ENCODE results near the gene EIF5.
"Not testable (repeated sequence)": the region's sequence is repeated elsewhere in the genome, so short reads cannot be mapped to it uniquely, and the experiment has no call there.

Gene EIF5

DNA sequence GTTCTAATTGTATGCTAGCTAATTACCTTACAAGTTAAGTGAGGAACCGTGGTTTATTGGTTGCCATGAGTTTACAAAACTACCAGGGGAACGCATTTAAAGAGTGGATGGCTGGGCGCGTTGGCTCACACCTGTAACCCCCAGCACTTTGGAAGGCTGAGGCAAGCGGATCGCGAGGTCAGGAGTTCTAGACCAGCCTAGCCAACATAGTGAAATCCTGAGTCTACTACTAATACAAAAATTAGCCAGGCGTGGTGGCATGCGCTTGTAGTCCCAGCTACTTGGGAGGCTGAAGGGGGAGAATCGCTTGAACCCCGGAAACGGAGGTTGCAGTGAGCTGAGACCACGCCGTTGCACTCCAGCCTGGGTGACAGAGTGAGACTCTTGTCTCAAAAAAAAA is 2.2 kb downstream of the EIF5 start:
- DNase-seq (ENCODE audit: low read depth in 2 of 2): no peak

DNA sequence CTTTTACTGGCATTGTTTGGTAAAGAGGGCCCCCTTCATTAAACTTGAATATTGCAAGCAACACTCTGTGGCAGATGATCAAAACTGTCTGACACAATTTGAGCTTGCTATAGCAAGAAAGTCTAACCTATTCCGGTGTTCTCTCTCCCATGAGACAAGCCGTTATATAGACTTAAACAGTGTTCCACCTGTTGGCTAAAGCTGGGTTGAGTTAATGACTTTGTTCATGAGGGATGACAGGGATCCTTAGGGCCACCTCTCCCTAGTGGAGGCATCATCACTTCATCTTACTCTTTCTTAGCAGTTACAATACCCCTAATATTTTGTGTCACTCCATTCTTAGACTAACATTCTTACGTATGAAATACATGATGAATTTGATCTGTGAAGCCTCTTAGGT is 3.8 kb downstream of the EIF5 start:
- DNase-seq (ENCODE audit: low read depth in 2 of 2): no peak

DNA sequence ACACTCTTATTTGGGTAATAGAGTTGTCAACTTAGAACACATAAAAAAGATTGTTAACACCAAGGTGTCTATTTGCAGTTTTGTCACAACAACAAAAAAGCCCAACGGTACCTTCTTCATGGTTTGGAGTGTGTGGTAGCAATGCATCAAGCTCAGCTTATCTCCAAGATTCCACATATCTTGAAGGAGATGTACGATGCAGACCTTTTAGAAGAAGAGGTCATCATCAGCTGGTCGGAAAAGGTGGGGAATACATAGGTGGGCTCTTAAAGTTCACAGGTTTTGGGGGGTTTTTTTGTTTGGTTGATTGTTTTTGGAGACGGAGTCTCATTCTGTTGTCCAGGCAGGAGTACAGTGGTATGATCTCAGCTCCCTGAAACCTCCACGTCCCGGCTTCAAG is 5.5 kb downstream of the EIF5 start:
- DNase-seq (ENCODE audit: low read depth in 2 of 2): no peak

DNA sequence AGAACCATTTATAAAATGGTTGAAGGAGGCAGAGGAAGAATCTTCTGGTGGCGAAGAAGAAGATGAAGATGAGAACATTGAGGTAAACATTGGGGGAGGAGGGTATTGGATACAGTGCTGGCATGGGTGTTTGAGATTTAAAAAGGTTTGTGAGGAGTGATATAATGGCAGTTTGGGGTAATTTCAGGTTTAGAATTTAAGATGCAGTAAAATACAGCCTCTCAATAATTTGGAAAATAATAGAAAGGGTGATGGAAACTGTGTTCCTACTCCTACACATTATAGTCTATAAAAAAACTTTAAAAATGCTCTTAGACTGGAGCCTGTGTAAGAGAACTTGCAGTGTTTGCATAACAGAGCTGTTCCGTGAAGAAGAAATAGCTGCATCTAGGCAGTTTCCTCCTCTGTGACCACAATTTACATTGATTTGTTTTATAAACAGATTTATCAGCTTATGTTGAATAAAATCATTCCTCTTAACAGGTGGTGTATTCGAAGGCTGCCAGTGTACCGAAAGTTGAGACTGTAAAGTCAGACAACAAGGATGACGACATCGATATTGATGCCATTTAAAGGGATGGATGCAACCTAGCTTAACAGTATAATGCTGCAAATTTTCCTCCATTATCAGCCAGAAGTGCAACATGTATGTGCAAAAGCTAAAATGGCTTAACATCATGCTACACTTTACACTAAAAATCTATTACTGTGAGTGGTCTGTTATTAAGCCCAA is 6.6 kb downstream of the EIF5 start:
- DNase-seq (ENCODE audit: low read depth in 2 of 2): no peak

DNA sequence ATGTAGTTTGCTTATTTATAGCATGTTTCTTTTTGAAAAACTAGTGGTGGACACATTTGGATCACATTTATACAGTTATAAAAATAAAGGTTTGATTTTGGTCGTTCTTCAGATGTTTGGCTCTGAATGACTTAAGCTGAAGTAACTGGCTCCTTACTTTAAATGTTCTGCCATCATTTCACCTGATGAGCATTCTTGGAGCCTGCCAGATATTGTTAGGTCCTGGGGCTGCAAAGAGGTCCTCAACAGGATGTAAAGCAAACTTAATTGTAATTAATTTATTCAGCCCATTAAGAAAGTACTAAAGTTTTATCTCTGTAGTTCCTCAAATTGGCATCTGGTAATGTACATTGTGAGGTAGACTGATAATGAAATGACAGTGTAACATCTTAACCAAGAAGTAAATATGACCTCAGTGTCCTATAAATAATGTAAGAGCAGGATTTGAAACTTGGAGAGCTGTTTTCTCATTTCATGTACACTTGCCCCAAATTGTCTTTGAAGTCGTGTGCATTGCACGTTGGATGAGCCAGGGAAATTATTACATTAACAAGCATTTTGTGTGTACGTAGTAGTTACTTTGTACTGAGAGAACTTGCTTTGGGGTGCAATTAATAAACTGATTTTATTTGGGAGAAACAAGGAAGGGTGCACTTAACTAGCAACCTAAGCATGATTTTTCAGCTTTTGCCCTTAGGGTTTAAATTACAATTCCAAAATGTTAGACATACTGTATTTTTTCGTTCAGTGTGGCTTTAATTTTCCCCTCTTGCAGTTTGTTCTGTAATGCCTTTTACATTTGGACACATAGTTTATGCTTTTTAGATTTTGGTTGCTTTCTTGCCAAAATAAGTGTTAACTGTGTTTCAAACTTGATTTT is 7.5 kb downstream of the EIF5 start:
- DNase-seq (ENCODE audit: low read depth in 2 of 2): no peak

DNA sequence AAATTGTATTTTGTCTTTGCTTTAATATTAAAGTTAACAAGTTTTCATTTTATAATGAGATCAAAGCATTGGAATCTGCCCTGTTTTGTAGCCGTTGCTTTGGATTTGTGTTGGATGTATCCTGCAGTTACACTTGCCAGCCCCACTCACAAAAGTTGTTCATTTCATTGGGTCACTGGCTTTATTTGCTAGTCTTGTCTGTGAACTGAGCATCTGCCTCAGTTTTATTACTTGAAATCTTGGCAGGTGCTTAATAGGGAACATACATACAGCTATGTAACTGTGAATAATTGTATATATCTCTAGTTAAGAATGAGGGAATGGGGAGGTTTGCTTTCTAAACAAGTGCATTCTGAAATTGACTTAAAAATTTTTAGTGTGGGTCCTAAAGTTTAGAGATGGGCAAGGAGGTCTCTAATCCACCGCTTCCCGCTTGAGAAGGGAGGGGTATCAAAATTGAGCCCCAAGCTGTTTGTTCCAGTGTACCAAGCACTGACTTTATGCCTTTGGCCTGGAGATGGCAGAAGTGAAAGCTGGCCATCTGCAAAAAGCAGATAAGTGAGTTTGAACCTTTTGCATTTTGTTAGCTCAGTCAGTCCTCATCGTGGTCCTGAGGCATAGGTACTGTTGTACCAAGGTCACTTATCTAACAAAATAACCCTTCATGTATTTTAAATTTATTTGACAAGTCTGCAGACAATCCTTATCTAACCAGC is 9.3 kb downstream of the EIF5 start:
- no peak for DNase-seq (ENCODE audit: low read depth in 2 of 2)

DNA sequence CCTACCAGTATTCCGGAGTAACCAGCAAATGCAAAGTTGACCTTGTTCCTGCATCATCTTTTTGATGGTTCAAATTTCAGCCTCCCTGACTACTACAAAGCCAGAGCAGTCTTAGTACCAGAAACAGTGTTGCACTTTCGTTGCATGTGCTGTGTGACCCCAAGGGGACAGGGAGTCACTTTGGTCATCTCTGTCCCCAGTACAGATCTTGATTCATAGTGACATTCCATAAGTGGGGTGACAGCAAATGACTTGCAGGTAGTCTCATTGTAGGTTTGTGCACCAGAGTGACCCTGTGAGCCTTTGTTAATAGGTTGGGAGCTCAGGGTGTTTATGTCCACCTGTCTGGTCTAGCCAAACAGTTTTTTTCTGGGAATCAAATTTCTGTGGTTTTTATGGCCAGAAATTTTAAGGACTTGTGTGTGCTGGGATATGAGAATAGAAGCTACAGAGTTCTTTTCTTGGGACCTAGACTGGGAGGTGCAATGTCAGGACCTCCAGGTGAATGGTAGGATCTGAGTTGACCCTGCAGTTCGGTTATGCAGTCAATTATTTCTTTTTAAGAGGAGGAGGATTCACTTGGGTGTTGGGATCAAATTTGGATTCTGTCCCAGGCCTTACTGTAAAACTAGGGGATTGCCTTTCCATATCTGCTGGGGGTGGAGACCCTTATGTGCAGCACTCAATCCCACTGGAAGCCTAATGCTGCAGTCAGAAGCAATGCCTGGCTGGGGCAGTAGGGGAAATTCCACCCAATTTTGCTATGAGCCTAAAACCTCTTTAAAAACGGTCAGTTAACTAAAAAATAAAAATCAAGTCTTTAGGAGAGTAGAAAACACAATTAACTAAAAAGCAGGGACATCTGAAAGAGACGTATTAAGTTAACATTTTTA is 10.1 kb downstream of the EIF5 start:
- DNase-seq (ENCODE audit: low read depth in 2 of 2): no peak

DNA sequence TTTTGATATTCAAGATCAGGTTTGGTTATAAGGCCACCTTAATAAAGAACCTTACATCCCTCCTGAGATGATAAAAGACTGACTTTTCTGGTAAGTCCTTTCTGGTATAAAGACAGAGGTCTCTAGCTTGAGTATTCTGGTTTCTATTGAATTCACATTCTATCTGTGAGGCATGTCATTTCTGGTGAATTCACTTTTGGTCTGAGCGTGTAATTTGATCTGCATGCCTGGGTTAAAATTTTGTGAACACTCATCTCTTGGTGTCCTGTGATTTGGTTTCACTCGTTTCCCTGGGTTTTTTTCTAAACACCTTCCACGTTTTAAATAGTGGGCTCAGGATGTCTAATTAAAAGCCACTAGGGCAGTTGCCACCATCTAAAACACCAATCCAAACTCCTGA is 12.2 kb downstream of the EIF5 start:
- DNase-seq (ENCODE audit: low read depth in 2 of 2): no peak

DNA sequence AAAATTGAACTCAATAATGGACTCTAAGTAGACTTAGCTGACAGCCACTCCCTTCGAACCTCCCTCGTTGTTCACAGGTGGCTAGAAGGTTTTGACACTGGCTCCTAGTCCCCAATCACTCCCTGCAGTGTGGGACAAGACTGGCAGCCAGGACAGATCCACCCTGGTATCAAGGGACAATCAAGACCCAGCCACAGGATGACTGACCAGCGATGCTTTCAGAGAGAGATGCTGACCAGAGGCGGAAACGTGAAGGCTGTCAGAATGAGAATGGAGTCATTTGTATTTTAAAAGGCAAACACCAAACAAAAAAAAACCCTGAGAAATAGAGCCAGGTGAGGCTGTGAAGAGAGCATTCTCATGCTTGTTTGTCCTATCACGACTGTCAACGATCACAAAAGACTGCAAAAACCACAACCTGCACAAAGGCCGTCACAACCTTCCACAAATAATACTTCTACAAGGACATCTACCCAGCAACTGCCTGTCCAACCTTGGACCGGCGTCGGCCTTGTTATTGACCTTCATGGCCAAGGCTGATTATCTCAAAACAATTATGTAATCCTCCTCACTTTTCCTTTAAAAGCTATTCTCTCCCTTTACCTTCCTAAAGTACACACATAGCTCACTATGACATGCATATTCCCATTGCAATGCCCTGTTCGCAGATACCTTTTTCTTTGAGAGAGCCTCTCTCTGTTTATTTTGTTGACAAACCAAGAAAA is 13.2 kb downstream of the EIF5 start:
- DNase-seq (ENCODE audit: low read depth in 2 of 2): no peak

DNA sequence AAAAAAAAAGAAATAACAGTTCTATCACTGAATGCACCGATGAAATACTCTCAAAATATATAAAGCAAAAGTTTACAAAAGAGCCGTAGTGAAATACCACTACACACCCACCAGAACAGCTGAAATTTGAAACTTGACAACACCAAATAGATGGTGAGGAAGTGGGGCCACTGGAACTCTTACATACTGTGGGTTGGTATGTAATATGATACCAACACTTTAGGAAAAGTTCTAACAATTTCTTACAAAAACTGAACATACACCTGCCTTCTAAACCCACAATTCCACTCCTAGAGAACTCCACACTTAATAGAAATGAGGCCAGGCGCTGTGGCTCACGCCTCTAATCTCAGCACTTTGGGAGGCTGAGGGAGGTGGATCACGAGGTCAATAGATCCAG is 14.1 kb downstream of the EIF5 start:
- no peak for DNase-seq (ENCODE audit: low read depth in 2 of 2)

DNA sequence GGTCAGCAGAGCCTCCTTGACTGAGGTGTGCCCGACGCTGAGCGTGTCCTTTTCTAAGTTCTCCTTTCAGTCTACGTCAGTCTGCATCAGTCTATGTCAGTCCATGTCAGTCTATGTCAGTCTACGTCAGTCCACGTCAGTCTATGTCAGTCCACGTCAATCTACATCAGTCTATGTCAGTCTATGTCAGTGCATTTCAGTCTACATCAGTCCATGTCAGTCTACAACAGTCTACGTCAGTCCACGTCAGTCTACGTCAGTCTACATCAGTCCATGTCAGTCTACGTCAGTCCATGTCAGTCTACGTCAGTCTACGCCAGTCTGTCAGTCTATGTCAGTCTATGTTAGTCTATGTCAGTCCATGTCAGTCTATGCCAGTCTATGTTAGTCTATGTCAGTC is 15.9 kb downstream of the EIF5 start:
- no peak for DNase-seq (ENCODE audit: low read depth in 2 of 2)

DNA sequence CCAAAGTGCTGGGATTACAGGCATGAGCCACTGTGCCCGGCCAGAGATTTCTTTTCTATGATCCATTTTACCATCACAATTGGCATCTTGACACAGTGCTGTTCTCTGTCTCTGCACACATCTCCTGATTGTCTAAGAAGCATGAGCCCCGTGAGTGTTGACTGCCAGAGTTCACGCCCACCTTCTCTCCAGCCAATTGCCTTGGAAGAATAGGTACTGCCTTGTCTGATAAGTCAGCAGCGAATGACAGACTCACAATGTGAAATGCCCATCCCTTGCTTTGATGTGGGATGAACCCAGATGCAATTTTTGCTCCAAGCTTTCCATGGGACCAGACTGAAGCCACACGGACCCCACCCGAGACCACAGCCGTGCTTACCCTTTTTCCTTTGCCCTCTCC is 19.3 kb downstream of the EIF5 start:
- DNase-seq (ENCODE audit: low read depth in 2 of 2): no peak

DNA sequence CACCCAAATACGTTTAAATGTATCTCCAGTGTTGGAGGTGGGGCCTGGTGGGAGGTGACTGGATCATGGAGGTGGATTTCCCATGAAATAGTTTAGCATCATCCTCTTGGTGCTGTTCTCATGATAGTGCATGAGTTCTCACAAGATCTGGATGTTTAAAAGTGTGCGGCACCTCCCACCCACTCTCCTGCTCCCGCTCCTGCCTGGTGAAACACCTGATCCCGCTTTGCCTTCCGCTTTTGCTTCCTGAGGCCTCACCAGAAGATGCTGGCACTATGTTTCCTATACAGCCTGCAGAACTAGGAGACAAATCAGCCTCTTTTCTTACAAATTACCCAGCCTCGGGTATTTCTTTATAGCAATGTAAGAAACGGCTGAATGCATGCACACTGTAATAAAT is 20.1 kb downstream of the EIF5 start:
- DNase-seq (ENCODE audit: low read depth in 2 of 2): no peak

DNA sequence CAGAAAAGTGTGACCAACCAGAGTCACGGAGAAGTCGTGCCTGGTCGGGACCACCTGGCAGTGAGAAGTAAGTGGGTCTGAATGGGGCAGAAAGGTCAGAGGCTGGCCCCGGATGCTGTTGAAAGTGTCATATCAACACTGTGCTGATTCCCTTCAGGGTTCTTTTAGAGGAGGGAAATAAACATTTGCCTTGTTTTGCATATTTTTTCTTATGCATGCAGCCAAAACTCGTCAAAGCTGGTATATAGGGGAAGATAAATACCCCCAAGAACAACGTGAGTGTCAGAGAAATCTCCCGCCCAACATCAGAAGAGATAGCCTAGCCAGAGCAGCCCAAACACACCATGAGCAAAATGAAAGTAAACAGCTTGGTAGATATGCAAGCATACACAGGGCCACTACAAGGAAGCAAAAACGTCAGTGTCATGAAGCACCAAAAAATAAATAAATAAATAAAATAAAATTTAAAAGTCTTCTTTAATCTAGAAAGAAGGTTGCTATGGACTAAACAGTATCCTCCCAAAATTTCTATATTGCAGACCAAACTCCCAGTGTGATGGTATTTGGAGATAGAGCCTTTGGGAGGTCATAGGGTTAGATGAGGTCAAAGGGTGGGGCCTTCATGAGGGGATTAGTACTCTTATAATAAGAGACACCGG is 22.1 kb downstream of the EIF5 start:
- DNase-seq (ENCODE audit: low read depth in 2 of 2): no peak

DNA sequence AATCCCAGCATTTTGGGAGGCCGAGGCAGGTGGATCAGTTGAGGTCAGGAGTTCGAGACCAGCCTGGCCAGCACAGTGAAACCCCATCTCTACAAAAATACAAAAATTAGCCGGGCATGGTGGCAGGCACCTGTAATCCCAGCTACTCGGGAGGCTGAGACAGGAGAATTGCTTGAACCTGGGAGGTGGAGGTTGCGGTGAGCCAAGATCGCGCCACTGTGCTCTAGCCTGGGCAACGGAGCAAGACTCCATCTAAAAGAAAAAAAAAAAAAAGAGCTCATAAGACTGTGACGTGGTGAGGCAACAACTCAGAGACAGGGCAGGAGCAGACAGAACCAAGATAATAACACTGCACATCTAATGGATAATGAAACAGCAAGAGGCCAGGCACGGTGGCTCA is 23.5 kb downstream of the EIF5 start:
- not testable (repeated sequence) for DNase-seq (ENCODE audit: low read depth in 2 of 2)

DNA sequence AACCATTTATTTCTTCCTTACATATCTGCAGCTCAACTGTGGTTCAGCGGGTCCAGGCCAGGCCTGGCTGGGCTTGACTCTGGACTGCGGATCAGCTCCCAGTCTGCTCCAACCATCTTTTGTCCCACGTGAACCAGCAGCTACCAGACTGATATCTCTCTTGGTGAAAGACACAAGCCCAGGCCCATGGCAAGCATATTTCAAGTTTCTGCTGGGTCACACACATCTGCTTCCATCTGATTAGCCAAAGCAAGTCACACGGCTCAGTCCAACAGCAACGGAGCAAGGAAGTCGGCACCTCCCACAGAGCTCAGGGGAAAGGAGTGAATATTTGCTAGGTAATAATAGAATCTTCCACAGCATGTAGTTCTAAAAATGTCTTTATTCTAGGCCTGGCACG is 26.5 kb downstream of the EIF5 start:
- no peak for DNase-seq (ENCODE audit: low read depth in 2 of 2)

DNA sequence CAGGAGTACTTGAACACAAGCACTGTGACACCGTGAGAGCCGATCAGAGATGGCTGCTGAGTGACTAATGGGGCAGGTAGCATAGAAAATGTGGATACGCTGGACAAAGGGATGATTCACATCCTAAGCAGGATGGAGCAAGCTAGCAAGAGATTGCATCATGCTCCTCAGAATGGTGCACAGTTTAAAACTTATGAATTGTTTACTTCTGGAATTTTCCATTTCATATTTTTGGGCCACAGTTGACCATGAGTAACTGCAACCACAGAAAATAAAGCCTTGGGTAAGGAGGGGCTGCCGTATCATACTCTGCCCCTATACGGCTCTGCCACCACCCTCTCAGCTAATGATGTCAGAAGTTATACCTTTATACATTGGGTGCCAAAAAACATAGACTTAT is 27.8 kb downstream of the EIF5 start:
- peak; percentile 87 for DNase-seq (ENCODE audit: low read depth in 2 of 2)

DNA sequence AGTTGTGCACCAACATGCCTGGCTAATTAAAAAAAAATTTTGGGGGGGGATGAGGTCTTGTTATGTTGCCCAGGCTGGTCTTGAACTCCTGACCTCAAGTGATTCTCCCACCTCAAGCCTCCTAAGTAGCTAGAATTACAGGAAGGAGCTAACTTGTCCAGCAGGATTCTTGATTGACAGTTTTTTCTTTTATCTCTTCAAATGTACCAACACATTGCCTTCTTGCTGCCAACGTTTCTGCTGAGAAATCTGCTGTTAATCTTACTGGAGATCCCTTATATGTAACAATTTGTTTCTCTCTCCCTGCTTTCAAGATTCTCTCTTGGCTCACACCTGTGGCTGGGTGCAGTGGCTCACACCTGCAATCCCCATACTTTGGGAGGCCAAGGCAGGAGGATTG is 28.7 kb downstream of the EIF5 start:
- DNase-seq (ENCODE audit: low read depth in 2 of 2): no peak

DNA sequence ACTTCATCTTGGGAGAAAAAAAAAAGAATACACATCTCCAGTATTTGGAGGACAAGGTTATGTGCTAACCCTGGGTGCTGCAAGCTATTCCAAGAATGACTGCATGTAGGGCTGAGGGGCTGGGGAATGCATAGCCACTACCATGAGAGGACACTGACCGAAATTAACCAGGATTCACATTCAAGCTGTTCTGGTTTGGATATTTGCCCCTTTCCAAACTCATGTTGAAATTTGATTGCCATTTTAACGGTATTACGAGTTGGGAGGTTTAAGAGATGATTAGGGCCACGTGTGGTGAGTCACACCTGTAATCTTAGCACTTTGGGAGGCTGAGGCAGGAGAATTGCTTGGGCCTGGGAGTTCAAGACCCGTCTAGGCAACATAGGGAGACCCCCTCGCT is 32.7 kb downstream of the EIF5 start:
- DNase-seq (ENCODE audit: low read depth in 2 of 2): no peak

DNA sequence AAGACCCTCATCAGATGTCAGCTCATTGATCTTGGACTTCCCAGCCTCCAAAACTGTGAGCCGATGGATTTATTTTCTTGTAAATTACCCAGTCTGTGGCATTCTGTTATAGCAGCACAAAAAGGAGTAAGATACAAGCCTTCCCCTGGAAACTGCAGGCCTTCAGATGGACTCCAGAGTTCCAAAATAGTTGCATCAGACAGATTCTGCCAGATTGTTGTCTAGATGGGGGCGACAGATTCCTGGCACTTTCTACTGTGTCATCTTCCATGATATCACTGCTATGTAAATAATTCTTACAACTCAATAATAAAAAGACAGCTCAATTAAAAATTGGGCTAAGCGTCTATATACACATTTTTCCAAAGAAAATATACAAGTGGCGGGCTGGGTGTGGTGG is 34.0 kb downstream of the EIF5 start:
- no peak for DNase-seq (ENCODE audit: low read depth in 2 of 2)
